Thyroid gland (tissue), 4 donors: ENCODE measurements around the gene KIDINS220. TPM values are rescaled to one million over a fixed set of nuclear protein-coding genes. Genes with fewer than 3 reads are reported as not detected.

Source experiments
- DNase-seq, 2 donors: peaks; one replicate each; pipeline ENCODE4 v3.0.0-alpha.2; 2019
- H3K27ac ChIP-seq, 3 donors: fragments of 200-600 bp; sonication (generic); 1 replicate in 2 of 3; 2 replicates in 1 of 3; pipeline ENCODE4 v1.5.1; 2016 to 2019; ENCODE audit warnings: mild to moderate bottlenecking in 1 of 3, moderate library complexity in 1 of 3
- H3K27me3 ChIP-seq: fragments of 200-600 bp; sonication (generic); one replicate; pipeline ENCODE4 v1.5.1; 2019
- H3K36me3 ChIP-seq, 2 donors: fragments of 200-600 bp; sonication (generic); one replicate each; pipeline ENCODE4 v1.5.1; 2016 to 2019
- H3K4me1 ChIP-seq, 2 donors: fragments of 200-600 bp; sonication (generic); one replicate each; pipeline ENCODE4 v1.5.1; 2017 to 2019
- H3K4me3 ChIP-seq, 3 donors: fragments of 200-600 bp; sonication (generic); replicated peaks in 1 of 3; 1 replicate in 2 of 3; 2 replicates in 1 of 3; pipeline ENCODE4 v1.5.1; 2016; ENCODE audit warnings: mild to moderate bottlenecking in 1 of 3
- H3K9me3 ChIP-seq: fragments of 200-600 bp; sonication (generic); one replicate; pipeline ENCODE4 v1.5.1; 2017
- CTCF ChIP-seq, 6 experiments: fragments of 200-600 bp in 3 of 6; fragments of 450-650 bp in 3 of 6; sonication (generic) in 3 of 6; IDR thresholded peaks; one replicate each; pipeline ENCODE4 v1.5.1; 2016 to 2019; ENCODE audit warnings: antibody characterized with exemption in 6 of 6, mild to moderate bottlenecking in 2 of 6, inconsistent platforms in 1 of 6, moderate library complexity in 1 of 6
- POLR2A ChIP-seq, 2 donors: fragments of 450-650 bp; IDR thresholded peaks; one replicate each; pipeline ENCODE4 v1.6.1; 2017; ENCODE audit warnings: antibody characterized with exemption in 2 of 2, mild to moderate bottlenecking in 2 of 2, moderate library complexity in 1 of 2
- WGBS, 2 donors: methylation state at CpG; one replicate each; pipeline ENCODE4 v1.1.5; 2017; 5-methylcytosine and 5-hydroxymethylcytosine counted together
- intact Hi-C: fragments of 100-400 bp; cut with DNase I; formaldehyde crosslinking; loops from one replicate; pipeline ENCODE4 v1.15.1; 2023
- total RNA-seq, 4 donors: library from RNA; depleted of rRNA; stranded (reverse); fragments of >200 nt; gene quantifications; one replicate each; pipeline ENCODE4 v1.2.3, GENCODE V29; 2016

Gene KIDINS220
- total RNA-seq, 4 donors from 2014 or later, result 74.0 to 140 (median 79.3) TPM

- H3K27me3 ChIP-seq, result no peaks in the 10 kb centered on the region
- WGBS, 2 donors, result 0% methylated on average over 3 to 7 of the region's 50 CpGs
- peak overlapping the region; percentile 22 to 73 (median 51) for H3K4me3 ChIP-seq
- peak overlapping the region; percentile 88 to 91 (median 90) for H3K27ac ChIP-seq
- no peaks in the 10 kb centered on the region for H3K9me3 ChIP-seq
- TF ChIP-seq CTCF (IDR thresholded peaks at IDR 0.05) (peak; percentile 48 to 100 (median 98)), POLR2A (IDR thresholded peaks at IDR 0.05) (no peak)
- intact Hi-C loops, result loop anchor here (2.0 kb wide), 1 partner anchor 1257 kb away; no protein-coding TSS in a partner anchor
- no peaks in the 10 kb centered on the region for H3K36me3 ChIP-seq
- DNase-seq, result peak; percentile 72 to 75
- peaks cover 4 to 6% of the 10 kb centered on the region in 2 donors for H3K4me1 ChIP-seq
These were observed 151.6 kb downstream of the KIDINS220 start for GRCh38 chr2:8685697-8686358.

GRCh38 chr2:8684878-8685696, 152.3 kb downstream of the KIDINS220 start:
- peaks cover 11 to 13% of the 10 kb centered on the region in 2 donors for H3K4me1 ChIP-seq
- no peaks in the 10 kb centered on the region for H3K9me3 ChIP-seq
- intact Hi-C loops, result no loop called here
- H3K27ac ChIP-seq, result peak overlapping the region; percentile 88 to 91 (median 90)
- WGBS, 2 donors, result 0 to 8% methylated on average over 5 to 14 of the region's 87 CpGs
- H3K27me3 ChIP-seq, result no peaks in the 10 kb centered on the region
- no peak for TF ChIP-seq POLR2A (IDR thresholded peaks at IDR 0.05)
- TF ChIP-seq CTCF (IDR thresholded peaks at IDR 0.05), result no peak
- peak; percentile 76 to 79 for DNase-seq
- no peaks in the 10 kb centered on the region for H3K36me3 ChIP-seq
- peak overlapping the region; percentile 22 to 73 (median 51) for H3K4me3 ChIP-seq

GRCh38 chr2:8684540-8684877, 152.9 kb downstream of the KIDINS220 start:
- TF ChIP-seq POLR2A (IDR thresholded peaks at IDR 0.05), result peak in 1 of 2 donors; percentile 65
- no peak for TF ChIP-seq CTCF (IDR thresholded peaks at IDR 0.05)
- H3K4me3 ChIP-seq, result peak overlapping the region in 2 of 3 donors; percentile 22 to 73
- peaks cover 12 to 16% of the 10 kb centered on the region in 2 donors for H3K4me1 ChIP-seq
- H3K27ac ChIP-seq, result peak overlapping the region; percentile 88 to 91 (median 90)
- 2 to 5% methylated on average over 3 of the region's 3 CpGs for WGBS, 2 donors
- DNase-seq, result peak; percentile 72 to 78
- no peaks in the 10 kb centered on the region for H3K9me3 ChIP-seq
- no peaks in the 10 kb centered on the region for H3K36me3 ChIP-seq
- intact Hi-C loops, result no loop called here
- no peaks in the 10 kb centered on the region for H3K27me3 ChIP-seq

GRCh38 chr2:8682719-8683667, 154.4 kb downstream of the KIDINS220 start:
- H3K27me3 ChIP-seq, result no peaks in the 10 kb centered on the region
- H3K27ac ChIP-seq, result peak overlapping the region; percentile 88 to 91 (median 90)
- intact Hi-C loops, result no loop called here
- no peaks in the 10 kb centered on the region for H3K36me3 ChIP-seq
- H3K9me3 ChIP-seq, result no peaks in the 10 kb centered on the region
- peak overlapping the region; percentile 39 to 99 (median 73) for H3K4me3 ChIP-seq
- TF ChIP-seq POLR2A (IDR thresholded peaks at IDR 0.05), result peak in 1 of 2 donors; percentile 50
- peak in 1 of 6 experiments; percentile 29 for TF ChIP-seq CTCF (IDR thresholded peaks at IDR 0.05)
- WGBS, 2 donors, result 0% methylated on average over 30 of the region's 30 CpGs
- peak; percentile 60 to 62 for DNase-seq
- H3K4me1 ChIP-seq, result peaks cover 13 to 19% of the 10 kb centered on the region in 2 donors
